Smooth muscle cell (in vitro differentiated cells): ENCODE results near the gene INPP4B. TPM values are rescaled to one million over a fixed set of nuclear protein-coding genes. Genes with fewer than 3 reads are reported as not detected.

ENCODE experiments used
- DNase-seq: peaks from one replicate; lab custom pipeline; 2025; ENCODE audit not compliant: unreplicated experiment; lab: John Stamatoyannopoulos, UW
- H2AFZ ChIP-seq: fragments of 200-600 bp; sonication (generic); 2 replicates; pipeline ENCODE4 v1.6.0; 2016; ENCODE audit warnings: antibody characterized with exemption, low read depth, mild to moderate bottlenecking
- H3F3A ChIP-seq: fragments of 200-600 bp; sonication (generic); 2 replicates; pipeline ENCODE4 v1.6.0; 2017; ENCODE audit warnings: antibody characterized with exemption, low read depth
- H3K27ac ChIP-seq: fragments of 200-600 bp; sonication (generic); 2 replicates; pipeline ENCODE4 v1.5.1; 2016; ENCODE audit warnings: low read depth, mild to moderate bottlenecking
- H3K27me3 ChIP-seq: fragments of 200-600 bp; sonication (generic); 2 replicates; pipeline ENCODE4 v1.6.1; 2016; ENCODE audit warnings: low read depth, mild to moderate bottlenecking
- H3K36me3 ChIP-seq: fragments of 200-600 bp; sonication (generic); 2 replicates; pipeline ENCODE4 v1.5.1; 2016; ENCODE audit warnings: low read depth
- H3K4me1 ChIP-seq: fragments of 200-600 bp; sonication (generic); 2 replicates; pipeline ENCODE4 v1.5.1; 2016; ENCODE audit warnings: low read depth
- H3K4me2 ChIP-seq: fragments of 200-600 bp; sonication (generic); 2 replicates; pipeline ENCODE4 v1.6.0; 2016; ENCODE audit warnings: mild to moderate bottlenecking
- H3K4me3 ChIP-seq: fragments of 200-600 bp; sonication (generic); 2 replicates; pipeline ENCODE4 v1.5.1; 2016; ENCODE audit warnings: mild to moderate bottlenecking
- H3K79me2 ChIP-seq: fragments of 200-600 bp; sonication (generic); 2 replicates; pipeline ENCODE4 v1.6.0; 2016; ENCODE audit warnings: low read depth, mild to moderate bottlenecking
- H3K9ac ChIP-seq: fragments of 200-600 bp; sonication (generic); 2 replicates; pipeline ENCODE4 v1.6.0; 2016; ENCODE audit warnings: low read depth
- H3K9me3 ChIP-seq: fragments of 200-600 bp; sonication (generic); replicated peaks from 2 replicates; pipeline ENCODE4 v1.5.1; 2016; ENCODE audit warnings: low read depth
- H4K20me1 ChIP-seq: fragments of 200-600 bp; sonication (generic); 2 replicates; pipeline ENCODE4 v1.6.0; 2016; ENCODE audit warnings: low read depth
- CTCF ChIP-seq: fragments of 200-600 bp; sonication (generic); IDR thresholded peaks from 2 replicates; pipeline ENCODE4 v1.5.1; 2017; ENCODE audit warnings: borderline replicate concordance, mild to moderate bottlenecking, antibody characterized with exemption; ENCODE audit not compliant: insufficient read depth, poor library complexity, severe bottlenecking
- WGBS: methylation state at CpG from one replicate; pipeline ENCODE4 v1.1.7; 2016; ENCODE audit warnings: low lambda C conversion rate; 5-methylcytosine and 5-hydroxymethylcytosine counted together
- polyA plus RNA-seq: library from polyadenylated mRNA; unstranded; fragments of >200 nt; fragmentation: Nextera tagmentation; extraction: Ambion mirVana; gene quantifications from 2 replicates; pipeline ENCODE4 v1.2.1, GENCODE V29; 2016
- total RNA-seq: library from RNA; depleted of rRNA; stranded (reverse); fragments of >200 nt; gene quantifications from 2 replicates; pipeline ENCODE4 v1.2.3, GENCODE V29; 2014

INPP4B gene
- total and polyA plus RNA-seq, 2 experiments from 2014 or later: 2.0 to 10.9 TPM

GRCh38 chr4:142065086-142065647 lies 780.9 kb downstream of the INPP4B start:
- Histone ChIP-seq H3K9ac (no peak overlapping the region), H3K4me1 (no peaks in the 10 kb centered on the region), H3K4me2 (no peak overlapping the region), H3K36me3 (no peaks in the 10 kb centered on the region), H2AFZ (no peak overlapping the region), H3K79me2 (no peaks in the 10 kb centered on the region), H3K27ac (no peak overlapping the region), H3K4me3 (no peak overlapping the region), H3K9me3 (no peaks in the 10 kb centered on the region), H3K27me3 (no peaks in the 10 kb centered on the region), H4K20me1 (no peaks in the 10 kb centered on the region), H3F3A (no peaks in the 10 kb centered on the region)
- 85% methylated on average over 2 of the region's 2 CpGs for WGBS
- DNase-seq: no peak
- TF ChIP-seq CTCF: no peak

GRCh38 chr4:142064181-142064580 lies 781.9 kb downstream of the INPP4B start:
- no peak for TF ChIP-seq CTCF
- no peaks in the 10 kb centered on the region for H3K4me1 ChIP-seq
- WGBS: 71% methylated on average over 1 of the region's 1 CpG
- DNase-seq: no peak
- no peaks in the 10 kb centered on the region for H3K36me3 ChIP-seq
- no peak overlapping the region for H3K9ac ChIP-seq
- no peak overlapping the region for H3K4me3 ChIP-seq
- no peaks in the 10 kb centered on the region for H3K9me3 ChIP-seq
- H4K20me1 ChIP-seq: no peaks in the 10 kb centered on the region
- H3K79me2 ChIP-seq: no peaks in the 10 kb centered on the region
- H2AFZ ChIP-seq: no peak overlapping the region
- H3F3A ChIP-seq: no peaks in the 10 kb centered on the region
- no peak overlapping the region for H3K27ac ChIP-seq
- H3K4me2 ChIP-seq: no peak overlapping the region
- H3K27me3 ChIP-seq: no peaks in the 10 kb centered on the region

- Histone ChIP-seq H4K20me1 (no peaks in the 10 kb centered on the region), H2AFZ (no peak overlapping the region), H3K4me1 (no peaks in the 10 kb centered on the region), H3K4me2 (no peak overlapping the region), H3K27me3 (no peaks in the 10 kb centered on the region), H3K9ac (no peak overlapping the region), H3K27ac (no peak overlapping the region), H3K36me3 (no peaks in the 10 kb centered on the region), H3K9me3 (no peaks in the 10 kb centered on the region), H3K79me2 (no peaks in the 10 kb centered on the region), H3F3A (no peaks in the 10 kb centered on the region), H3K4me3 (no peak overlapping the region)
- DNase-seq: no peak
- no peak for TF ChIP-seq CTCF
- 99% methylated on average over 2 of the region's 2 CpGs for WGBS
Observed at GRCh38 chr4:142045996-142046395, 800.1 kb downstream of the INPP4B start.

GRCh38 chr4:142044271-142044670 lies 801.8 kb downstream of the INPP4B start:
- no peak overlapping the region for H3K9ac ChIP-seq
- 17% methylated on average over 3 of the region's 3 CpGs for WGBS
- H3K27me3 ChIP-seq: no peaks in the 10 kb centered on the region
- H3K4me1 ChIP-seq: no peaks in the 10 kb centered on the region
- H2AFZ ChIP-seq: no peak overlapping the region
- H3K27ac ChIP-seq: peak overlapping the region; percentile 21
- H3K4me3 ChIP-seq: no peak overlapping the region
- H3F3A ChIP-seq: no peaks in the 10 kb centered on the region
- peak overlapping the region; percentile 64 for H3K4me2 ChIP-seq
- DNase-seq: no peak
- no peaks in the 10 kb centered on the region for H3K36me3 ChIP-seq
- H3K9me3 ChIP-seq: no peaks in the 10 kb centered on the region
- no peaks in the 10 kb centered on the region for H3K79me2 ChIP-seq
- no peak for TF ChIP-seq CTCF
- no peaks in the 10 kb centered on the region for H4K20me1 ChIP-seq
